22Rv1 (cell line): ENCODE data around the gene NCKAP1.

Experiments
- CTCF ChIP-seq: fragments of 450-650 bp; IDR thresholded peaks from 2 replicates; pipeline ENCODE4 v1.5.1; 2017; ENCODE audit warnings: mild to moderate bottlenecking
- ZFX ChIP-seq: fragments of 450-650 bp; IDR thresholded peaks from 2 replicates; pipeline ENCODE4 v1.6.1; 2017; ENCODE audit warnings: antibody characterized with exemption, borderline replicate concordance

DNA sequence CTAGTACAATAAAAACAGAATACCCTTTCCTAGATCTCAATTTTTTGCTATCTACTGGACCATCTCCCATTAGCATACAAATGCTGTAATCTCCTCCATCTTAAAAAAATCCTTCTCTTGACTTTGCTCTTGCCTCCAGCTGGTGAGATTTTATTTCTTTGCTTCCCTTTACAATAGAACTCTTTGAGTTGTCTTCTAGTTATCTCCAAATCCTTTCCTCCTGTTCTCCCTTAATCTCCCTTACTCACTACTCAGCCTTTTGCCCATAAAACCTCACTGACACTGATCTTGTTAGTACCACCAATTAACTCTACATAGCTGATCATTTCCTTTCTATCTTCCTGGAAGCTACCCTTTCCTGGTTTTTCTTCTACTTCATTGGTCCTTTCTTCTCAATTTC lies 108.3 kb downstream of the NCKAP1 start:
- TF ChIP-seq CTCF (no peak), ZFX (no peak)
